Endothelial cell of umbilical vein (primary cell): ENCODE measurements around the gene CHCHD3. TPM values are rescaled to one million over a fixed set of nuclear protein-coding genes. Genes with fewer than 3 reads are reported as not detected.

Source experiments
- BruUV-seq: library from RNA; stranded (reverse); fragments of 400-500 nt; replicated peaks from 2 replicates; lab custom pipeline; 2021; lab: Mats Ljungman, UMichigan
- CTCF ChIA-PET: fragments of 300-600, 350-600 bp; sonication (Branson Sonifier 250); formaldehyde crosslinking; loops from one replicate; lab custom pipeline; 2021; ENCODE audit warnings: antibody characterized with exemption, inconsistent platforms; lab: Charles Lee
- POLR2A ChIA-PET: fragments of 300-600, 350-600 bp; sonication (Branson Sonifier 250); formaldehyde crosslinking; loops from one replicate; lab custom pipeline; 2021; ENCODE audit warnings: antibody characterized with exemption, inconsistent platforms; lab: Charles Lee
- DNase-seq: peaks from one replicate; pipeline ENCODE4 v3.0.0-alpha.2; 2011; ENCODE audit warnings: low read depth, low spot score
- FAIRE-seq: peaks from 2 replicates; lab custom pipeline; 2011; peaks lifted over from hg19 to GRCh38; lab: Jason Lieb, UNC
- H2AFZ ChIP-seq: 2 replicates; pipeline ENCODE4 v1.6.0; 2012; ENCODE audit warnings: low read depth, low read length, control low read depth, inconsistent platforms
- H3K27ac ChIP-seq: 2 replicates; pipeline ENCODE4 v1.5.1; 2011; ENCODE audit warnings: low read depth, mild to moderate bottlenecking, control low read depth, low read length, moderate library complexity; ENCODE audit not compliant: insufficient read depth
- H3K27me3 ChIP-seq, 2 experiments: 2 replicates each; pipeline versions ENCODE4 v1.6.0 to v1.6.1; 2011; ENCODE audit warnings: low read length in 2 of 2, mixed read lengths in 1 of 2; ENCODE audit not compliant: control insufficient read depth in 2 of 2, insufficient read depth in 2 of 2
- H3K36me3 ChIP-seq, 2 experiments: 2 replicates in 1 of 2; 3 replicates in 1 of 2; pipeline ENCODE4 v1.5.1; 2011; ENCODE audit warnings: low read length in 2 of 2, mild to moderate bottlenecking in 1 of 2, moderate library complexity in 1 of 2; ENCODE audit not compliant: control insufficient read depth in 2 of 2, insufficient read depth in 2 of 2; ENCODE audit errors: extremely low read depth in 1 of 2
- H3K4me1 ChIP-seq: 3 replicates; pipeline ENCODE4 v1.5.1; 2011; ENCODE audit warnings: mild to moderate bottlenecking, low read length; ENCODE audit not compliant: control insufficient read depth, insufficient read depth; ENCODE audit errors: extremely low read depth
- H3K4me2 ChIP-seq: 2 replicates; pipeline ENCODE4 v1.6.1; 2011; ENCODE audit warnings: low read length, control low read depth, mixed read lengths; ENCODE audit not compliant: insufficient read depth
- H3K4me3 ChIP-seq, 3 experiments: fragments of 200-600 bp in 1 of 3; sonication (generic), shearing (Covaris generic) in 1 of 3; replicated peaks in 1 of 3; 2 replicates each; pipeline ENCODE4 v1.5.1; 2011 to 2016; ENCODE audit warnings: control low read depth in 3 of 3, low read length in 3 of 3, mild to moderate bottlenecking in 2 of 3, inconsistent platforms in 1 of 3, low read depth in 1 of 3, moderate library complexity in 1 of 3; ENCODE audit not compliant: insufficient read depth in 1 of 3
- H3K79me2 ChIP-seq: 2 replicates; pipeline ENCODE4 v1.6.0; 2012; ENCODE audit warnings: low read length, inconsistent platforms; ENCODE audit not compliant: control insufficient read depth, insufficient read depth
- H3K9ac ChIP-seq: replicated peaks from 2 replicates; pipeline ENCODE3; 2011; ENCODE audit warnings: low read length, control low read depth; ENCODE audit not compliant: insufficient read depth; ENCODE audit errors: extremely low read depth
- H3K9me1 ChIP-seq: replicated peaks from 3 replicates; pipeline ENCODE4 v1.6.0; 2011; ENCODE audit warnings: mild to moderate bottlenecking, low read length; ENCODE audit not compliant: control insufficient read depth, insufficient read depth; ENCODE audit errors: extremely low read depth
- H3K9me3 ChIP-seq: replicated peaks from 2 replicates; pipeline ENCODE4 v1.5.1; 2012; ENCODE audit warnings: low read length, inconsistent platforms; ENCODE audit not compliant: control insufficient read depth, insufficient read depth
- H4K20me1 ChIP-seq: replicated peaks from 2 replicates; pipeline ENCODE3; 2011; ENCODE audit warnings: mild to moderate bottlenecking, low read length; ENCODE audit not compliant: control insufficient read depth, insufficient read depth; ENCODE audit errors: extremely low read depth
- EZH2 ChIP-seq: IDR thresholded peaks from 2 replicates; pipeline ENCODE4 v1.6.1; 2012; ENCODE audit warnings: borderline replicate concordance, low read depth, mild to moderate bottlenecking, moderate library complexity, low read length, inconsistent platforms; ENCODE audit not compliant: severe bottlenecking
- FOS ChIP-seq: IDR thresholded peaks from 2 replicates; pipeline ENCODE4 v1.6.1; 2011; ENCODE audit warnings: mild to moderate bottlenecking, low read length, moderate library complexity, borderline replicate concordance; ENCODE audit not compliant: insufficient read depth
- GATA2 ChIP-seq: IDR thresholded peaks from 2 replicates; pipeline ENCODE4 v1.7.0; 2011; ENCODE audit warnings: low read depth, mild to moderate bottlenecking, moderate library complexity, mixed read lengths, low read length; ENCODE audit not compliant: insufficient read length, insufficient read depth
- JUN ChIP-seq: IDR thresholded peaks from 2 replicates; pipeline ENCODE4 v1.6.1; 2011; ENCODE audit warnings: borderline replicate concordance, low read depth; ENCODE audit not compliant: insufficient read length, insufficient read depth
- MYC ChIP-seq: IDR thresholded peaks from one replicate; pipeline ENCODE4 v1.6.1; 2011; ENCODE audit warnings: mild to moderate bottlenecking, low read depth, low read length
- POLR2A ChIP-seq: IDR thresholded peaks from 2 replicates; pipeline ENCODE4 v1.6.1; 2012; ENCODE audit warnings: low read depth, mild to moderate bottlenecking, control low read depth, low read length
- POLR2AphosphoS5 ChIP-seq: IDR thresholded peaks from 2 replicates; pipeline ENCODE4 v1.6.1; 2012; ENCODE audit warnings: low read depth, mild to moderate bottlenecking, control low read depth, low read length, moderate library complexity; ENCODE audit not compliant: insufficient read depth
- dilution Hi-C: fragments of 300-500 bp; cut with MboI; formaldehyde crosslinking; loops from one replicate; pipeline ENCODE4 v1.15.0; 2019; ENCODE audit warnings: low sequenced_read_pairs; ENCODE audit not compliant: extremely low pct_ligation_motif_present
- intact Hi-C: fragments of 100-400 bp; cut with micrococcal nuclease; formaldehyde crosslinking; loops from one replicate; pipeline ENCODE4 v1.10.0; 2022
- polyA plus RNA-seq, 4 experiments: library from polyadenylated mRNA; depleted of rRNA in 3 of 4; stranded (reverse) in 3 of 4; unstranded in 1 of 4; fragments of >200 nt; gene quantifications; 2 replicates each; pipeline versions ENCODE4 v1.2.1 to v1.2.3, GENCODE V29; 2011 to 2012; ENCODE audit warnings: missing spikeins in 1 of 4
- total RNA-seq: library from RNA; stranded (reverse); gene quantifications from 2 replicates; pipeline ENCODE4 v1.2.3, GENCODE V29; 2021
- TF ChIP-seq, protein P1 (sequence below): IDR thresholded peaks from 2 replicates; pipeline ENCODE4 v1.6.1; 2011; ENCODE audit not compliant: insufficient read depth, insufficient read length
- TF ChIP-seq, protein P2 (sequence below), 2 donors: IDR thresholded peaks; 1 replicate in 1 of 2; 2 replicates in 1 of 2; pipeline ENCODE4 v1.5.1; 2011; ENCODE audit warnings: low read length in 2 of 2, mild to moderate bottlenecking in 2 of 2, moderate library complexity in 2 of 2, control low read depth in 1 of 2, inconsistent platforms in 1 of 2, low read depth in 1 of 2; ENCODE audit not compliant: insufficient read depth in 1 of 2; ENCODE audit errors: extremely low read depth in 1 of 2

CHCHD3 gene
- total and polyA plus RNA-seq, 2 donors (not counting 3 experiments of a cell fraction or from before 2014, with no cell fraction given) = 22.0 to 63.7 TPM

DNA sequence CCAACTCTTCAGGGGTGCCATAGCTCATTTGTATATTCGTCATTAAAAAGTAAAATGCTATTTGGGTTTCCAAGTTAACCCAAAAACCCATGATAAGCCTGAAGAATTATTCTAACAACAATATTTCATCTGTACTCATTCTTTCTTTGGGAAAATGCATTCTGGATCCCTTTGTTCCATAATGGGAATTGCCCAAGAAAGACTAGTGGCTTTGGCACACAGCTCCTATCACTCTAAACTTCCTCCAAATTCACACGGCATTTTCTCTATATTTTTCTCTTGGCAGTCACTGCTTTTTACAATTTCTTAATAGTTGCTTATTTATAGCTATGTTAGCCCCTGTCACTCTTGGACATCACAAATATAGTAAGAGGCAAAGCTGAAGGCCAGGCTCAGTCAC, 29.1 kb downstream of the CHCHD3 start:
- H3K9ac ChIP-seq = no peak overlapping the region
- no peaks in the 10 kb centered on the region for H3K27me3 ChIP-seq
- no peaks in the 10 kb centered on the region for H3K36me3 ChIP-seq
- H2AFZ ChIP-seq = no peak overlapping the region
- H3K79me2 ChIP-seq = peaks cover 64% of the 10 kb centered on the region
- dilution Hi-C loops (no loop called here), intact Hi-C loops (no loop called here)
- ChIA-PET CTCF (interaction anchor here (0.9 to 1.4 kb wide), 2 partner anchors 15 to 20 kb away, joined by 3 read pairs; no protein-coding TSS in a partner anchor), POLR2A (no interaction called here)
- peaks cover 3% of the 10 kb centered on the region for H4K20me1 ChIP-seq
- H3K4me2 ChIP-seq = no peak overlapping the region
- no peak for DNase-seq
- TF ChIP-seq MYC (no peak), POLR2A (no peak), GATA2 (no peak), JUN (no peak), FOS (no peak), POLR2AphosphoS5 (no peak), EZH2 (no peak)
- TF ChIP-seq, protein P1, sequence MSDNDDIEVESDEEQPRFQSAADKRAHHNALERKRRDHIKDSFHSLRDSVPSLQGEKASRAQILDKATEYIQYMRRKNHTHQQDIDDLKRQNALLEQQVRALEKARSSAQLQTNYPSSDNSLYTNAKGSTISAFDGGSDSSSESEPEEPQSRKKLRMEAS = no peak
- TF ChIP-seq, protein P2, sequence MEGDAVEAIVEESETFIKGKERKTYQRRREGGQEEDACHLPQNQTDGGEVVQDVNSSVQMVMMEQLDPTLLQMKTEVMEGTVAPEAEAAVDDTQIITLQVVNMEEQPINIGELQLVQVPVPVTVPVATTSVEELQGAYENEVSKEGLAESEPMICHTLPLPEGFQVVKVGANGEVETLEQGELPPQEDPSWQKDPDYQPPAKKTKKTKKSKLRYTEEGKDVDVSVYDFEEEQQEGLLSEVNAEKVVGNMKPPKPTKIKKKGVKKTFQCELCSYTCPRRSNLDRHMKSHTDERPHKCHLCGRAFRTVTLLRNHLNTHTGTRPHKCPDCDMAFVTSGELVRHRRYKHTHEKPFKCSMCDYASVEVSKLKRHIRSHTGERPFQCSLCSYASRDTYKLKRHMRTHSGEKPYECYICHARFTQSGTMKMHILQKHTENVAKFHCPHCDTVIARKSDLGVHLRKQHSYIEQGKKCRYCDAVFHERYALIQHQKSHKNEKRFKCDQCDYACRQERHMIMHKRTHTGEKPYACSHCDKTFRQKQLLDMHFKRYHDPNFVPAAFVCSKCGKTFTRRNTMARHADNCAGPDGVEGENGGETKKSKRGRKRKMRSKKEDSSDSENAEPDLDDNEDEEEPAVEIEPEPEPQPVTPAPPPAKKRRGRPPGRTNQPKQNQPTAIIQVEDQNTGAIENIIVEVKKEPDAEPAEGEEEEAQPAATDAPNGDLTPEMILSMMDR (IDR thresholded peaks at IDR 0.05; ENCODE audit: extremely low read depth in 1 of 2, insufficient read depth in 1 of 2, low read depth in 1 of 2, low read length in 2 of 2) = no peak
- BruUV-seq = no TSS peak
- H3K4me1 ChIP-seq = no peaks in the 10 kb centered on the region
- no peak overlapping the region for H3K4me3 ChIP-seq
- H3K27ac ChIP-seq = no peak overlapping the region
- no peak for FAIRE-seq
- H3K9me3 ChIP-seq = no peaks in the 10 kb centered on the region
- H3K9me1 ChIP-seq = no peaks in the 10 kb centered on the region
